H4 (cell line): ENCODE measurements around the gene CEBPA. TPM values are rescaled to one million over a fixed set of nuclear protein-coding genes. Genes with fewer than 3 reads are reported as not detected.
"Not testable (repeated sequence)": the region's sequence is repeated elsewhere in the genome, so short reads cannot be mapped to it uniquely, and the experiment has no call there.

Experiments
- DNase-seq: peaks from one replicate; pipeline ENCODE4 v3.0.0-alpha.2; 2015; ENCODE audit warnings: low spot score
- total RNA-seq: library from RNA; depleted of rRNA; stranded (reverse); fragments of >200 nt; shearing (Covaris generic); gene quantifications from 2 replicates; pipeline ENCODE4 v1.2.3, GENCODE V29; 2014

CEBPA gene
- total RNA-seq, 1 experiment from 2014 or later: 2.7 TPM

DNA sequence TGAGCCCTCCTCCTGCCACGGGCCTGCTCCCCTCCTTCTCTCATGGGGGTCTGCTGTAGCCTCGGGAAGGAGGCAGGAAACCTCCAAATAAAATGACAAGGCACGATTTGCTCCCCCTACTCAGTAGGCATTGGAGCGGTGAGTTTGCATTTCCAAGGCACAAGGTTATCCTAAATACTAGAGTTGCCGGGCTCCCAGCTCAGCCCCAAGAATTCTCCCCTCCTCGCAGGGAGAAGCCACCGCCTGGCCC lies 1.5 kb downstream of the CEBPA start:
- DNase-seq: no peak

DNA sequence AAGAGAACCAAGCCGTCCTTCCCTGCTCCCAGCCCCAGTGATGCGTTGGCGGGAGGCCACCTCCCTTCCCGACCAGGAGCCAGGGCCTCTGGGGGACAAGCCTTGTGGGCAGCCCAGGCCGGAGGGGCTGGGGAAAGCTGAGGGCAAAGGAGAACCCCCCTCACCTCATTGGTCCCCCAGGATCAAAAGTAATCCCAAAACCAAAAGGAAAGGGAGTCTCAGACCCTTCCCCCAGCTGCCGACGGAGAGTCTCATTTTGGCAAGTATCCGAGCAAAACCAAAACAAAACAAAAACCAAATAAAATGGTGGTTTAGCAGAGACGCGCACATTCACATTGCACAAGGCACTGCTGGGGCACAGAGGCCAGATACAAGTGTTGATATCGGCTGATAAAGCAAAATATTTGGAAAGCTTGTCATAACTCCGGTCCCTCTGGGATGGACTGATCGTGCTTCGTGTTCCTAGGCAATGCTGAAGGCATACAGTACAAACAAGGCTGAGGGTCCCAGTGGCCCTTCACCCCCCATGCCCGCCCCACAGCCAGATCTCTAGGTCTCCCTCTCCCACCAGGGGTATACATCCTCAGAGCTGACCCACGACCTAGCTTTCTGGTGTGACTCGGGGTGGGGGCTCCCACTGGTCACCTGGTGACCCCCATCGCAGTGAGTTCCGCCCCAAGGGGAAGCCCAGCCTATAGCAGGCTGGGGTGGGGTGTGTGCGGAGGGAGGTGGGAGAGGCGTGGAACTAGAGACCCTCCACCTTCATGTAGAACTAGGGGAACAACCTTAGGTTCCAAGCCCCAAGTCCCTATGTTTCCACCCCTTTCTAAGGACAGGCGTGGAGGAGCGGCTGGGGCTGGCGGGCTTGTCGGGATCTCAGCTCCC lies 2.1 kb downstream of the CEBPA start:
- DNase-seq: no peak

- no peak for DNase-seq
Measured at GRCh38 chr19:33299051-33299688, 3.2 kb downstream of the CEBPA start.

- no peak for DNase-seq
Measured at GRCh38 chr19:33298146-33298911, 4.0 kb downstream of the CEBPA start.

DNA sequence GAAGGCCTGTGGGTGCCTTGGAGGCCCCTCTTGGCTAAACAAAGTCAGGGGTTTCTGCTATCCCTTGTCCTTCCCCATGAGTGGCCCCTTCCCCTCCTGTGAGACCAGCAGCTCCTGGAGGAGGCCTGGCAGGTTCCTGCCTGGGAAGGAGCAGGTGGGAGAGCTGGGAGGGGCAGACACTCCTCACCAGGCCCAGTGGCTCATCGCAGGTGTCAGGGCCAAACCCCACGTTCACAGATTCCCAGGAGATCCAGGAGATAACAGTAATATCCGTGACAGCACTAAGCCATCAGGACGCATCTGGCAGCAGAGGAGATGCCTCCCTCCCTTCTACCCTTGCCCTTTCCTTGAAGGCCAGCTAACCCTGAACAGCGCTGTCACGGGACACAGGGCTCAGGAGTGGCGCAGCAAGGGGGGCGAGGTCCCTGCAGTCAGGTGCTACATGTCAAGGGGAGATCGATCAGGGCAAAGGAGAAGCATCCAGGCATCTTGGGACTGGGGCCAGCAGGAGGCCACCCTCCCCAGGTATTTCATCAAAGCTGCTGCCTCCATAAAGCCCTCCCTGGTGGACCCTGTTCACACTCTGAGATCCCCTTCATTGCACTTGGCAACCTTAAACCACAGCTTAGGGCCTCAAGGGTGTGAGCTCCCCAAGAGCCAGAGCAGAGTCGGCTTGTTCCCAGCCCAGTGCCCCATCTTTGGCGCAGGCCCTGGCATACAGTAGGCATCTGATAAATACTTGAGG lies 4.8 kb downstream of the CEBPA start:
- DNase-seq: no peak

- no peak for DNase-seq
Measured at GRCh38 chr19:33296488-33296971, 5.8 kb downstream of the CEBPA start.

DNA sequence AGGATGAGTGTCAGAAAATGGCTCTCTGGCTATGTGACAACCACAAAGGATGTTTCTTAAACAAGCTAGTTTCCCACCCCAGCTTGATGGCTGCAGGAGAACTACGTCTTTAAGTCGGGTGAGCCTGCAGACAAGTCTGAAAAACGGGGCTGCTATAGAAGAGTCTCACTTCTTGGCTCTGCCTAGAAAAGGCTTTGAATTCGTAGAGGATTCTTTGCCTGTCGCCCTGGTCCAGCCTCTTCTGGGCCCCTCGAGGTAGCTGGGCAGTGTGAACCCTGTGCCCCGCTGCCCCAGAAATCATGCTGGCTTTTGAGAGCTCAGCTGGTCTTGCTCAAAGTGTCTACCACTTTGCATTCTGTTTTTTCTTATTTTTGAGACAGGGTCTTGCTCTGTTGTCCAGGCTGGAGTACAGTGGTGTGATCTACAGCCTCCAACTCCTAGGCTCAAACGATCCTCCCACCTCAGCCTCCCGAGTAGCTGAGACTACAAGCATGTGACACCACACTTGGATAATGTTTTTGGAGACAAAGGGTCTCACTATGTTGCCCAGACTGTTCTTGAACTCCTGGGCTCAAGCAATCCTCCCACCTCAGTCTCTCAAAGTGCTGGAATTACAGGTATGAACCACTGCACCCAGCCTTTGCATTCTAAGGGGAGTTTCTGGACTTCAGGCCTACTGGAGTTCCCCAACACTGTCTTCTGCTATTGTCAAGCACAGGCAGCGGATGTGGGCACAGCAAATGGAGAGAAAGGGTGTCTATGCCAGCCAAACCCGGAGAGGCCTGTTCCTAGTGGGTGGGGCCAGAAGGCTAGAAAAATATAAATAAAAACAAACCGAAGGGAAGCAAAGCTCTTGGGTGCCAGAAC lies 6.5 kb downstream of the CEBPA start:
- no peak for DNase-seq

GRCh38 chr19:33295046-33295445 lies 7.3 kb downstream of the CEBPA start:
- DNase-seq: not testable (repeated sequence)

DNA sequence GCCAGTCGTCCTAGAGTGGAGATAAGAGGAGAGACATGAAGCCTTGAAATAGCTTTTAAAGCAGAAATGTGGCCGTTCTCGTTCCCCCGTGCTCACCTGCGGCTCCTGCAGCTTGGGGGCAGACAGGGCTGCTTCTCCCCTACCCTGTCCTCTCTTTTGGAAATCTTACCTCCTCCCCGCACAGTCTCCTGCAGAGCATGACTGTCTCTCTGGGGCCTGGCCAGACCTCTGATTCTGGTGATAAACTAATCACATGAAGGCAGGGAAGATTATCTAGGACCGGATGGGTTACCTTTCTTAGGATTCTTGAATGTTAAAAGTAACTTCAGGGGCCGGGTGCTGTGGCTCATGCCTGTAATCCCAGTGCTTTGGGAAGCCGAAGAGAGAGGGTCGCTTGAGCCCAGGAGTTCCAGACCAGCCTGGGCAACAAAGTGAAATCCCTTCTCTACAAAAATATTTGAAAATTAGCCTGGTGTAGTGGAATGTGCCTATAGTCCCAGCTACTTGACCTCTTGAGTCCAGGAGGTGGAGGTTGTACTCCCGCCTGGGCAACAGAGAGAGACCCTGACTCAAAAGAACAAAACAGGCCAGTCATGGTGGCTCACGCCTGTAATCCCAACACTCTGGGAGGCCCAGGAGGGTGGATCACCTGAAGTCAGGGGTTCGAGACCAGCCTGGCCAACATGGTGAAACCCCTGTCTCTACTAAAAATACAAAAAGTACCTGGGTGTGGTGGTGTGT lies 8.1 kb downstream of the CEBPA start:
- no peak for DNase-seq

DNA sequence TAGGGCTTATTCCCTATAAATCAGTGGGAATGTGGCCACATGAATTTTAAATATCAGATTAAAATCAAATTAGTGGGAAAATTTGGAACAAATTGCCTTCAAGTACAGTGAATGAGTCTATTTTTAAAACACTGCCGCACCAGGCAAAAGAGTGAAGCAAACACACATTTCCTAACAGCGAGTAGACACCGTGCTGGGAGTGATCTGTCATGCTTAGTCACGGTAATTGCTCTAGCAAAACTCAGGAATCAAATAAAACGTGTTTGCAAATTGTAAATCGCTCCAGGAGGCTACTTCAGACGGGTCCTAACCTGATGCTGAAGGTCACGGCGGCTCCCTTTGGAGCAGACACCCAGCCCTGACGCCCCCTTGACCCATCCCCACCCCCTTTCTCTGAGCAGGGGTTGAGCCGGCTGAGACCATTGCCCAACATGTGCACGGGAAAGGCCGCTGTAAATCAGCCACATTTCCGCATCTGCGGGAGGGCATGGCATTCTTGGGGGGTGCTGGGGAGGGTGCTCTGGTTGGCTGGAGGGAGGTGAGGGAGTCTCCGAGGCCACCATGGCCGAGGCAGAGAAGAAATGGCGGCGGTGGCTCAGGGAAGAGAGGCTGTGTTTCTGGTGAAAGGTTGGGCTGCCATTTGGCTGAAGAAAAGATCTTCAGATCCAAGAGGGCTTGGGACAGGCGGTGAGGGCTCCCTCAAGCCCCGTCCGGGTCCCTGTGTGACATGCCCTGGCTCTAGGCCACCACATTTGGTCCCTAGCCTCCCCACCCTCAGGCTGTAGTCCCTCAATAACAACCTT lies 8.9 kb downstream of the CEBPA start:
- peak; percentile 88 for DNase-seq

DNA sequence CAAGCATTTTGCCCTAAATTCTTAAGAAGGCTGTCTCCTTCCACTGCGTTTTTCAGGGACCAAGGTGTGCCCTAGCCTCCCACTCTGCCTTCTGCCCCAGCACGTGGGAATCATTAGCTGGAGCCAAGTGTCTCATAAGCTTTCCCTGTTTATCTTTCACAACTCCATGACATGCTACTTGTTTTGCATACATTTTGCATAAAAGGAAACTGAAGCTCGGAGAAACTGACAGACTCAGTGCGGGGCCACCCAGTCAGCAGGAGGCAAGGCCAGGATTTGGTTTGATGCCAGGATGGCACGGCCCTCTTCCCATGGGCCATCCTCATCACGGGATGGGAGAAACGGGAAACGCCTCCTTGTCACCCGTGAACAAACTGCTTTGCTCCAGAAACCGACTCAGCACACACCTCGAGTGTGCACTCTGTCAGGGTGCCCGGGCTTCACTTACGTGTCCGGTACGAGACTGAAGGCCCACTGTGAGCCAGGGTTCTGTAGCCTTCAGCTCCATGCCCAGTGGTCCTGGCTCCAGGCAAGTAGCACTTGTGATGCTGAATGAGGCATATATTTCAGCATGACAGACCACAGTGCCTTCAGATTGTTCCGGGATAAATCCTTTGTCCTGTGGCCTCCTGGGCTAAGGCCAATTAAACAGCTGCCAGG lies 9.6 kb downstream of the CEBPA start:
- peak; percentile 52 for DNase-seq

DNA sequence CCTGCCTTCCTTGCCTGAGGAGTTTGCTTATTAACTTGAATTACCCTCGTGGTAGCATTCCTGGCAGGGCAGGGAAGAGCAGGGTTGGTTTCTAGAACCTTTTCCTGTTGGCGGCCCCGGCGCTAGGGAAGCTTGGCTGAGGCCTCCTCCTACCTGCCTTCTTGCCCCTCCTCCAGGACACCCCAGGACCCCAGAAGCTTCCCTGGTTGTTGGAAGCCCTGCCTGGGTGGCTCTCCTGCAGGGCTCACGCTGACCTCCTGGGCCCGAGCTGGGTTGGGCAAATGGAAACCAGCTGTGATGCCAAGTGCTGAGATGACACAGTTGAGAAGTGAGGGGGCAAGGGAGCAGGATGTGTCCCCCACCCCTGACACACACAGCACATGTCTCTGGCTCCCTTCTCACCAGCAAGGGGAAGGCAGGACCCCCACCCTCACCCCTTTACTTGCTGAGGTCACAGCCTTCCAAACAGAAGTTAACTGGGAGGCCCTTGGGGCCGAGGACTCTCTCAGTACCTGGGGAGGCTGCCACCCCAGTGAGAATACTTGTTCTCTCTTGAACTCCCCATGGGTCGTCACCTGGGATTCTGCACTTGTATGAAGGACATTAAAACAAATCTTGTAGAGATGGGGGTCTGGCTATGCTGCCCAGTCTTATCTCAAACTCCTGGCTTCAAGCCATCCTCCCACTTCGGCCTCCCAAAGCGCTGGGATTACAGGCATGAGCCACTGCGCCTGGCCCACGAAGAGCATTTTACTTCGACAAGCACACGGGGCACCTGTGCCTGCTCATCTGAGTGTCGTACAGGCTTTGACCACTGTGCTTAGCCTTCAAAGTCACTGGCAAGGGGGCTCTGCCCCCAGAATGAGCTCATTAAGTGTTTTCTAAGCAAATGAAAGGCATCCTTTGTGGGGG lies 10.5 kb downstream of the CEBPA start:
- no peak for DNase-seq

- no peak for DNase-seq
Measured at GRCh38 chr19:33290956-33291622, 11.2 kb downstream of the CEBPA start.

GRCh38 chr19:33290082-33290815 lies 12.1 kb downstream of the CEBPA start:
- DNase-seq: no peak

GRCh38 chr19:33289261-33289660 lies 13.1 kb downstream of the CEBPA start:
- DNase-seq: no peak

GRCh38 chr19:33288666-33289065 lies 13.7 kb downstream of the CEBPA start:
- no peak for DNase-seq
